ELR (cell line): ENCODE measurements around the gene MAP2.
"Not testable (repeated sequence)": the region's sequence is repeated elsewhere in the genome, so short reads cannot be mapped to it uniquely, and the experiment has no call there.

Experiments
- DNase-seq: peaks from one replicate; pipeline ENCODE4 v3.0.0-alpha.2; 2015; ENCODE audit warnings: low read depth

Gene MAP2

DNA sequence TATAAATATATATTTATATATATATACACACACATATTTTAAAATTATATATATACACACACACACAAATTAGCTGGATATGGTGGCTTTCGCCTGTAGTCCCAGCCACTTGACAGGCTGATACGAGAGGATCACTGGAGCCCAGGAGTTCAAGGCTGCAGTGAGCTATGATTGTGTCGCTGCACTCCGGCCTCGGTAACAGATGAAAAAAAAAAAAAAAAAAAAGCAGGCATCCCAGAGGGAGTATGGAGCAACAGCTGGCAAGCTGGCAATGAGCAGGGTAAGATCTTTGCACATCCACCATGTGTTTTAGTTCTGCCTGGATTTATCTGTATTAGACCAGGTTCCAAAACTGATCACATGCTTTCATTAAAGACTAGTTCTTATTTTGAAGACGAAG is 170.1 kb downstream of the MAP2 start:
- DNase-seq, result no peak

DNA sequence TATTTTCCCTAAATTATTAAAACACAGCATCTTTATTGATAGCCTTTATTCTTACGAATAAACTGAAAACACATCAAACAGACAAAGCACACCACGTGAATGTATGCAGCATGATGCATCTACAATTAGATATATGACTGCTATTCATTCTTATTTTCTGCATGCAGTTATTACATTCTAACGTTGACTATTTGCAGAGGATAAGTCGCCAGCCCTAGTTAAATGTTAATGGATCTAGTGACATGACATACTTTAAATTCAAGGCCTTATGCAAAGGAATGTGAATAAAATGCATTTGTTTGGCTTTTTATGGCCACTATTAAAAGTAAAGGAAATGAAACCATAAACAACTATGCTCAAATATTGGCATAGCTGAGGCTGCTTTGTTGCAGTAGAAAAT is 172.4 kb downstream of the MAP2 start:
- no peak for DNase-seq

DNA sequence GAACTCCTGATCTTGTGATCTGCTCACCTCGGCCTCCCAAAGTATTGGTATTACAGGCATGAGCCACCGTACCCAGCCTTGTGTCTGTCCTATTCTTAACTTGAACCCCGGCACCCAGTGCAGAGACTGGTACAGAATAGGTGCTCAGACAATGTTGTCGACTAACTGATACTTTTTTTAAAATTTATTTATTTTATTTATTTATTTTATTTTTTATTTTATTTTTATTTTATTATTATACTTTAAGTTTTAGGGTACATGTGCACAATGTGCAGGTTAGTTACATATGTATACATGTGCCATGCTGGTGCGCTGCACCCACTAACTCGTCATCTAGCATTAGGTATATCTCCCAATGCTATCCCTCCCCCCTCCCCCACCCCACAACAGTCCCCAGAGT is 174.4 kb downstream of the MAP2 start:
- DNase-seq, result not testable (repeated sequence)

DNA sequence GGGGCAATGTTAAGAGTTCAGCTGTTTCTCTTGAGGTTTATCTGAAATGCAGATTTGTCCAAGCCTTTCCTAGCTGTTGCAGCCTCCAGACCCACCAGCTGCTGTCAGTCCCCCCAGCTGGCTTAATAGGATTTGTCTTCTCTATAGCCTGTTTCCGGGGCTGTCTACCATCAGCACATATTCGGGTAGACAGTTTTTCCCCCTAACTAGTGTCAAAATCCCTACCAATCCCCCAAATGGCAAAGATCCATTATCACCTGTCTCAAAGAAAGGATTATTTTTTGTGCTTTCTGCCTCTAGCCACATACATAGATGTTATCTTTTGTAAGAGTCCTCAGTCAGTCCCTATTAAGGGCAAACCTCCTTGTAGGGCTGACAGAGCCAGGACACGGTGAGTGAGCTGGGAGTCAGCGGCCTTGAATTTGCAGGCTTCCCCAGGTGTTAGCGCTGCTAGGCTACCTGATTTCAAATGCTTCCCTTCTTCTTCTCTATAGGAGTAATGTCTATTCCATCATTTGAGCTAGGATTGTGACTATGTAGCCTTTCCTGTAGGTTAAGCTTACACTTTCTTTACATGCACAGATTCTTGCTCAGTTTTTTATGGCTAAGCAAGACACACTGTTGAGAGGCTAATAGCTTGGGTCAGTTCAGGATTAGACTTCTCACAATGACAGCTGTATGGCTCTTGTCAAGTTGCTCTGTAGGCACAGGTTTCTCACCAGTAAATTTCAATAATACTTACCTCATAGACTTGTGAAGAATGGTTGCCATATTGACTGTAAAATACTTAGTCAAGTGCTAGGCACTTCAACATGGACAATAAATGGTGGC is 176.7 kb downstream of the MAP2 start:
- no peak for DNase-seq

DNA sequence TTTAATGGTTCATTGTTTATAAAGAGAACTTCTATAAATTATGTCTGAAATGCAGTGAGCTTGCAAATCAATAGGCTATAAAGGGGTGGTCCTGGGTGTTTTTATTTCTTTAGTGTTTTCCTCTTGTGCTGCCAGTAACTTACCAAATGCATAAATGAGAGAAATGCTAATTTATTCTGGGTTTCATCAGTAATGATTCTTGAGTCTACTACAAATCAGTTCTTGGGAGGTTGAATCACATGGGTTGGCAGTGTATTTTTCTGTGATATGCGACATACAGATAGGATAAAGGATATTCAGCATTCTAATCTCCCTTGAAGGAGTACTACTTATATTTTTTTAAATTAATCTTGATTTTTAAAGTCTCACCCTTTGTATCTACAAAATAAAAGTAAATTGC is 177.7 kb downstream of the MAP2 start:
- no peak for DNase-seq

DNA sequence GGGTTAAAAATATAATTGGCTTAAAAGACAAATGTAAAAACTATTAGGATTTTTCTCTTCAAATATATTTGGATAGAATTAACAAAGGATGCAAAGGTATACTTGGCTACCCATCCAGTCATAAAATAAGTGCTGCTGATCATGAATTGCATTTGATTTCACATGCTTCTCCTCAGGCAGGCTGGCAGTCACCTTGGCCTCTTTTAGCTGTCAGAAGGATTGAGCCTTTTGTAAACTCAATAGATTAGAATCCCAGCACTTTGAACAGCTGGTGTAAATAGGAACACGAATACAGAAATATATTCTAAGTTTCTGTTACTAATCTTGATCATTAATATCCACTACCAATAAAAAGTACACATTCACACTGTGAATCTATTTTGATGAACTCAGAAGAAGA is 178.4 kb downstream of the MAP2 start:
- no peak for DNase-seq

DNA sequence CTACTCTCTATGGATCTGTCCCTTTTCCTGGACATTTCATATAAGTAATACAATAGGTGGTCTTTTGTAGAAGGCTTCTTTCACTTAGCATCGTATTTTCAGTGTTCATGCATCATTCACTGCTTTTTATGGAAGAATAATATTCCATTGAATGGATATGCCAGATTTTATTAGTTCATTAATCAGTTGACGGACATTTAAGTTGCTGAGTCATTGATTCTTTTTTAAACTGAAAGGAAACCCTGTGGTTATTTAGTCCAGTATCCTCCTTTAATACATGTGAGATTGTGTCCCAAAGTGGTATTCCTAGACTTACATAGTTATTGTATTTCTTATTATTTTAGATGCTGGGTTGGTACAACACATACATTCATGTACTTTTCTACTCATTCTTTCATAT is 185.7 kb downstream of the MAP2 start:
- no peak for DNase-seq

DNA sequence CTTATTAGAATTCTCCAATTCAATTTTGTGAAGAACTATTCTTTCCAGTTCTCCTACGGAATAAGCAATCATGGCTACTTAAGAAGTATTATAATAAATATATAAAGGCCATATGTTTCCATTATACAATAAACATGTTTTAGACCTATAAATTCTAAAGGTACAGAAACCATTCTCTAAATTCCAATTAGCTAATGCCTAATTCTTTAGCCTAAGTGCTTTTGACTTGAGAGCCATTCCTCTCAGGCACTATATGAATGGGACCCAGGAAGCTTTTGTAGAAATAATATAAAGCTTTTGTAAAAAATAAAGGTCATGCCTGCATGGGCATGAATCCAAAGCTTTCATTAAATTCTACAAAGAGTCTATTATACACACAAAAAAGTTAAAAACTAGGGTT is 186.8 kb downstream of the MAP2 start:
- DNase-seq, result no peak

DNA sequence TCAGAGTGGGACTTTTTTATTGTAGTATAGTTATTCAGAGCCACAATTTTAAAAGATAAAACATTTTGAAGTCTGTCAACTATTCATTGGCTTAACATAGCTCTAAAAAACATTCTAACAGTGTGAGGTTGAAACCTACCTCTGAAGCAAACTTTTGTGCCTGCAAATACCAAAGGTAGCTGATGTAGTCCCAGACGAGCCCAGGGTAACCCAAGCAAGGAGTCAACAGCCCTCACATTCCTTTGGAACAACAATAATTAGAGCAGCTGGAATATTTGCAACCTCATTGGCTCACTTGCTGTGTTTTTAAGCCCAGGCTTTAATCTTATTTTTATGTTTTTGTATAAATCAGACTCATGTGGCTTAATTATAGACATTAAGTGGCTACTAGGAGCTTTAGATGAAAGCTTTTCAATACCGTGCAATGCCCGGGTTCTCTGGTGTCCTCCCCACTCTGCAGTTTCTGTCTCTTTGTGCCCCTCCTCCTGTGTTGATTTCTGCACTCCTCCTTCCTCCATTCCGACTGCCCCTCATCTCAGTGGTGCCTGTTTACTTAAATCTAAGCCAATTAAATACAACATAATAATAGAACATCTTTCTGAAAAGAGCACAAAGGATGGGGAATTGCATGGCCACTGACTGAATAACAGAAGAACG is 189.9 kb downstream of the MAP2 start:
- no peak for DNase-seq

DNA sequence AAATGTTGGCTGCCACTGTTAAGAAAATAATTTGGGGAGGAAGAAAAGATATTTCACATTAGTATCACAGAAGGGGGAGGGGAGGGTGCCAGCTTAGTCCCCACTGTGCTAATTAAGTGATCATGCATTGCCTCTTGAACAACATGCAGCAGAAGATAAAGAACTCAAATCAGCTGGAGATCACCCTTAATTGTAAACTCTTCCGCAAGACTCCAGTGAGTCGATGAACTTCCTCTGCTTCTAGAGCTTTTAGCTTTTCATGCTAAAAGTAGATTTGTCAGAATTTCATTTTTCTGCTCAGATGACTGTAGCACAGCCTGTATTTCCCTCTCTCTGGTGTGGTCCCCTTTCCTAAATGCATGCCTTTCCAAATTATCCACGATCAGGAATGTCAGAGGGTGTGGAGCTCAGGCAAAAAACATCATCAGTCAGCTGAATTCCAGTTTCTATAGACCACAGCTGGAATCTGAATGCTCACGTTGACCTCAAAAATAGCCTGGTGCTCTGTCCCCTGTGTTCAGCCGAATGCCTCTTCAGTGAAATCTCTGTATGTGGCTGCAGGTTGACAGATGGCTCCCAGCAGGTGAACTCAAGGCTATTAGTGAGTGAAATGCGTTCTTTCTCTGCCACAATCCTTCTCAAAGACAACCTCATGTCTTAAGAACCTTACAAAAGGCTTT is 191.0 kb downstream of the MAP2 start:
- no peak for DNase-seq

DNA sequence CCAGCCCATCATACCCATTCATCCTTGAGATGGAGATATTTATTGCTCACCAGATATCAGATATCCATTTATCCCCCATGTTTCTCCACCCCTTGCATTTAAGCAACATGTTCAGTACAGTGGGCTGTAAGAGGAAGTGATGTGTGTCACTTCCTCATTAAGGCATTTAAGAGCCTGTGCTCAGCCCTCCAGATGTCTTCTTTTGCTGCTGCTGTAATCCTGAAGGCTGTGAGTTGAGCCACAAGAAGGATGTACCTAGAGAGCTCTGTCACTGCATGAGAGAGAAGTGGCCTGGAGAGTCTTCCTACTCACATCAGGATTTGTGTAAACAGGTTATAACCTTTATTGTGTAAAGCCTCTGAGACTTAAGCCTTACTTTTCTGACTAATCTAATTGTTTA is 195.9 kb downstream of the MAP2 start:
- DNase-seq, result no peak

DNA sequence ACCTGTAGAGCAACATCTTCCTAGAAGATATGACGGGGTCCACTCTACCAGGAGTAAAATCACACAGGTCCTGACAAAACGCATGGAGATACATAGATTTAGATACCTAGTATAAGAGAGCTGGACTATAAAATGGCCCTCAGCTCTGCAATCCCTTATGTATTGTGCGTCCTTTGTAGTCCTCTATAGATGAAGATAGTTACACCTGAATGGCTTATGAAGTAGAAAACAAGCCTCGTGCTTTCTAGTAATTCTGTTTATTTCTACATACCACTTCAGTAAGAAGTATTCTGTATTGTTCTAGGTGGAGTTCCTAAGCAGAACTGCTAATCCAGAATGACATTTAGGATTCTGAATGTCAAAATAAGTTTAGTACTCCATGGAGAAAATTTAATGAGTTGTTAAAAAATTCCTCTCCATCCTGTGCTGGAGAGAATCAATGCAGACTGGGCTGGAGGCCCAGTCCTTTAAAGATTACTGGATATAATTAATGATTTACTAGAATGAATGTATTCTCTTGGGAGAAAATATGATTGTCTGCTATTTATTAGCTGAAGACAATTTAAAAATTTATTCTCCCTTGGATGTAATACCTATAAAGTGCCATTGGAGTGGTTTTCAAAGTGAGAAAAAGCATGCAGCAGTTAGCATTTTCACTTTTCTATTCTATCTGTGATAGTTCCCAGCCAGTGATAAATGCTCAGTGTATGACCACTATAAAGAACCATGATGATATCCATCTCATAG is 200.5 kb downstream of the MAP2 start:
- DNase-seq, result no peak

DNA sequence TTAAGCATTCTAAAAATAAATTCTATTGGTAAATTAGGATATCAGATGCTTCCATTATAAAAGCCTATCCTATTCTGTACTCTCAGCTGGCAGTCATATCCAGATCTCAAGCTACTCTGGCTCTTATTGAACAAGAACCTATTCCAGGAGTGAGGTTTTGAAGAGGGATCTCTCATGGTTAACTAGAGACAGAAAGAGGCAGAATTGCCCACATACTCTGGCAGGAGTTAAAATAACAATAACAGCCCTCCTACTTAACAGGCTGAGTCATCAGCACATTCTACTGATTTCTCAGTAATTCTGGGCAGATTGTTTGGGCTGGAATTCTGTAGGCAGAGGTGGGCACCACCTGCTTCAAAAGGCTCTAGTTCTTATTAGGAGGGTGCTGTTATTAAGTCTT is 205.8 kb downstream of the MAP2 start:
- DNase-seq, result peak; percentile 6

DNA sequence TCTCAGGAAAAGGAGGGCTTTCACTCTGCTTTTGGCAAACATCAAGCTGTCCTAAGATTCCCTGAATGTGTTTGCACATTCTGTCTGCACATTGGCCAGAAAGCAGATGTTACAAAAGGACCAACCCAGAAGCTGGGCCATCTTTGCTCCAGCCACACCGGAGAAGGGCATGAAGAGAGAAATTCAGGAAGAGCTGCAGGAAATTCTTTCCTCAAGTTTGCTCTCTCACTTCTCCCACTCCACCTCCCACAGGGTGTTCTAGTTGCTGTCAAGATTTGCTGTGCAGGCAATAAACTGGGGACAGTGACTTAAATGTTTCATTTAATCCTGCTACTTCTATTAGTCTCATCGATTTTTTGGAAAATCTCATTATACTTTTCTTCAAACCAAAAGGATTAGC is 210.1 kb downstream of the MAP2 start:
- no peak for DNase-seq

DNA sequence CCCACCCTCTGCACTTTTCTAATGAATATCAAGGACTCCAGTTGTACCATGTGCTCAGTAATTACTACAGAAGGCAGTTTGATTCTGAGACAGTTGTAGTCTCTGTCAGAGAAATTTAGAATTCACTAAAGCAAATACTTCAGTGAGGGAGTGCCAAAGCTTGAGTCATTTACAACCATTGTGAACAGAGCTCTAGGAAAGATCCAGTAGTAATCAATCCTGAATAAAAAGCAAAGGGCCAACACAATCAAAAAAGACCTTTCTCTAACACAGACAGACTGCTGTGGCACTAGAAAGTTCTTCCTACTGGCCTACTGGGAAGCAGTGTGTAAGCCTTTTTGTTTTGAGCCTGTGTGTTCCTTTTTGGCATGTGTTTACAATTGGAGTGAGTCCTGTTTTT is 212.2 kb downstream of the MAP2 start:
- DNase-seq, result no peak

DNA sequence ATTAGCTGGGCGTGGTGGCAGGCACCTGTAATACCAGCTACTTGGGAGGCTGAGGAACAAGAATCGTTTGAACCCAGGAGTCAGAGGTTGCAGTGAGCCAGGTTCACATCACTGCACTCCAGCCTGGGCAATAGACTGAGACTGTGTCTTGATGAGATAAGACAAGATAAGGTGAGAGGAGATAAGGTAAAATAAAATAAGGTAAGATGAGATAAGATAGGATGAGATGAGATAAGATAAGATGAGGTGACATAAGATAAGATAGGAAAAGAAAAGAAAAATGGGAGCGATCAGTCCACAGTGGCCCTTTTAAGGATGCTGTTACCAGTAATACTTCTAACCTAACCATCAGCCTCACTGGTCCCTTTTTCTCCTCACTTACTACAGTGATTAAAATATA is 213.4 kb downstream of the MAP2 start:
- DNase-seq, result no peak

DNA sequence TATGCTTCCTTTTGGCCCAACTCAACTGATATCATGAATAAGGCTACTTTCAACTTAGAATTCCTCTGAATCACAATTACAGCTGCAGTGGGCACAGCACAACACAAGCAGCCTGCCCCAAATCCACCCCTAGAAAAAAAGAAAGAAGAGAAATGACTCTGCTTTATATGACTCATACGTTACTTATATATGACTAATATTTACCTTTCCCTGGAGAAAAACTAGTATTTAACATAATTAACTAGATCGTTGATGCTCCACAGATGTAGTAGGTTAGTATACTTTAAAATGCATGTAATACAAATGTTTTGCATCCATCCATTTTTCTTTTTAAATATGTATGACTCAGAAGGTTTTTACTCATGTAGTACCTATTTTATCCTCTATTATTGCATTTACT is 214.5 kb downstream of the MAP2 start:
- DNase-seq, result peak; percentile 71

DNA sequence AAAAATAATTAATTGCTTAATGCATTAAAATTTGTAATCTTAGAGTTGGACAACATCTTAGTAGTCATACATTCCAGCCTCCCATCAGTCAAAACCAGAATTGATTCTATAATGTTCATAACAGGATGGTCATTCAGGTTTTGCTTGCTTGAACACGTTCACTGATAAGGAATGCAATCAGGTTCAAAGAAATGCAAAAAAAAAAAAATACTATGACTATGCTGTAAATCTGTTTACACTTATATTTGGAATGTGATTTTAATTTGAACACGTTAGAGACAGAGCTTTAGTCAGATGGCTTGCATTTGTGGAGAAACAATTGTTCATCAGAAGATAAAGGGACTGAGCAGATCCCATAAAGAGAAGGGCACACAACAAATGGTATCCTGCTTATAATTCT is 216.5 kb downstream of the MAP2 start:
- DNase-seq, result no peak

DNA sequence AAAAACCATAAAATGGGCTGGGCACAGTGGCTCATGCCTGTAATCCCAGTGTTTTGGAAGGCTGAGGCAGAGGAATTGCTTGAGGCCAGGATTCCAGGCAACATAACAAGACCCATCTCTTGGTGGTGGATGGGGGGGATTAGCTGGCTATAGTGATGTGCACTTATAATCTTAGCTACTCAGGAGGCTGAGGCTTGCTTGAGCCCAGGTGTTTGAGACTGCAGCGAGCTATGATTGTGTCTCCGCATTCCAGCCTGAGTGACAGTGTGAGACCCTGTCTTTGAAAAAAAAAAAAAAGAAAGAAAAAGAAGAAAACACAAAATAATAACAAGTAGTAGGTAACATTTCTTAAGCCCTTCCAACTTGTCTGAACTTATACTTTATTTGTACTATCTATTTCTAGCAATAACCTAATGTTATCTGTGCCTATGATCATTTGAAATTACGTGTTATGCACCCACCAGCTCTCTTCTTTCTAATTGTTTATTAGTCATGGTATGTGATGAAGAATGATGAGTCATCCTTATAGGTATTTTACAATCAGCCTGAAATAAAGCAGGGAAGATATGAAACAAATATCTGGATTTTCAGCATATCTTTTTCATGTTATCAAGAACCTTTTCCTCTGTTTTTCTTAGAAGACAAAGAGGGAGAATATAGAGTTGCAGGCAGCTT is 218.4 kb downstream of the MAP2 start:
- DNase-seq, result peak; percentile 49

DNA sequence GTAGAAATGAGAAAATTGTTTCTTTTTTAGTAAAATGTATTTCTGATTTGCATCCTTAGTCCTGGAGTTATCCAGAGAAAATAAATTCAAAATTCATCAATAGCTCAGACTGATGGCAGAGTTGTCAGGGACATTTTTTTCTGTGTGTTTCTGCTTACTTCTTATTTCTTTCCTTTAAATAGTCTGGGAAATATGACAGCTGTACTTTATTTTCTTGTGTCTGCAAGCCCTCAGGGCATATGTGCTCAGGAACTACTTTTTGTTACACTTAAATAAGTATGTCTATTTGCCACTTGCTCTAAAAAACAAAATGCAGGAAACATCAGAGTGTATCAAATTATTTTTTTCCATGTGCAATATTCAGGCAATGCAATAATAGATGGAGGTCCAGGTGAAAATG is 221.0 kb downstream of the MAP2 start:
- DNase-seq, result no peak

DNA sequence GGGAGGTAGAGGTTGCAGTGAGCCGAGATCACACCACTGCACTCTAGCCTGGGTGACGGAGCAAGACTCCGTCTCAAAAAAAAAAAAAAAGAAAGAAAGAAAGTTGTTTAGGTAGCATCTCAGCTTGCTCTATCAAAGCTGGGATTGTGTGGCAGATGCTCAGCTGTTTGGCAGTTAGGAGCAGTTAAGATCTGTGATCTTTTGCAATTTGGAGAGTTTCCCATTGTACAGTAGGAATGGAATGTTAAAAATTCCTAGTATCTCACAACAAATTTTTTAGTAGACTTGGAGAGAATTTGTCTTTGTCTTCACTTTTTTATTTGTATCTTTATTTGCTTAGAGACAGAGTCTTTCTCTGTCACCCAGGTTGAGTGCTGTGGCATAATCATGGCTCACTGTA is 224.9 kb downstream of the MAP2 start:
- DNase-seq, result peak; percentile 1

DNA sequence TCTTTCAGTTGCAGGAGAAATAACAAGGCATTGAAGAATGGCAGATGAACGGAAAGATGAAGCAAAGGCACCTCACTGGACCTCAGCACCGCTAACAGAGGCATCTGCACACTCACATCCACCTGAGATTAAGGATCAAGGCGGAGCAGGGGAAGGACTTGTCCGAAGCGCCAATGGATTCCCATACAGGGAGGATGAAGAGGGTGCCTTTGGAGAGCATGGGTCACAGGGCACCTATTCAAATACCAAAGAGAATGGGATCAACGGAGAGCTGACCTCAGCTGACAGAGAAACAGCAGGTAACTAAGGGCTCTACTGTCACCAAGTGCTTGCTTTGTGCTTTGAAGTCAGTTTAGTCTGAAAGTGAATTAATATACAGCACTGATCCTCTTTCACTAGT is 229.3 kb downstream of the MAP2 start:
- DNase-seq, result no peak
